ENCODE measurements around the gene CCDC81. TPM values are rescaled to one million over a fixed set of nuclear protein-coding genes. Genes with fewer than 3 reads are reported as not detected.

The CCDC81 gene
- total and polyA plus RNA-seq, 2 of the 13 experiments (the other 11 are each of a cell fraction or from before 2014, with no cell fraction given): 0.15 to 0.22 TPM

- no peaks in the 10 kb centered on the region for H4K20me1 ChIP-seq (ENCODE audit: insufficient read depth, low read length)
- in situ Hi-C loops (cut with HindIII; ENCODE audit: extremely low pct_ligation_motif_present, low pct_unique_long_range_greater_than_20kb): no loop called here
- ChIA-PET POLR2A (no interaction called here), CTCF (ENCODE audit: low intra/inter-chr PET ratio, low total read pairs) (no interaction called here)
- H3K27ac ChIP-seq (ENCODE audit: extremely low read length, insufficient read depth, low read length): no peak overlapping the region
- H3K36me3 ChIP-seq (replicated peaks in 1 of 2; ENCODE audit: control insufficient read depth in 1 of 2, insufficient read depth in 2 of 2, low read length in 2 of 2): no peaks in the 10 kb centered on the region
- H3K4me2 ChIP-seq (ENCODE audit: low read depth, low read length): no peak overlapping the region
- BruUV-seq (replicated peaks): no TSS peak
- 20% methylated on average over 1 of the region's 1 CpG for WGBS (ENCODE audit: low lambda C conversion rate)
- DNase-seq (ENCODE audit: low spot score): no peak
- H3K4me3 ChIP-seq (replicated peaks in 1 of 3; ENCODE audit: insufficient read depth in 1 of 3, low read depth in 2 of 3, low read length in 3 of 3): no peak overlapping the region
- H3K27me3 ChIP-seq (ENCODE audit: control insufficient read depth in 1 of 2, insufficient read depth in 2 of 2, low read length in 2 of 2): no peaks in the 10 kb centered on the region
- no peak for FAIRE-seq
- no peak overlapping the region for H3K9ac ChIP-seq (ENCODE audit: insufficient read depth, low read depth, low read length)
- no peak overlapping the region for H2AFZ ChIP-seq (ENCODE audit: low read length)
- intact Hi-C loops (cut with micrococcal nuclease; ENCODE audit: unreplicated experiment): no loop called here
- no peaks in the 10 kb centered on the region for H3K79me2 ChIP-seq (ENCODE audit: insufficient read depth, low read length)
- H3K9me3 ChIP-seq (ENCODE audit: low read length): no peaks in the 10 kb centered on the region
- no peak for ATAC-seq
- H3K4me1 ChIP-seq (ENCODE audit: insufficient read depth, low read length): no peaks in the 10 kb centered on the region
- TF ChIP-seq ZNF564 (CRISPR knock-in tag; IDR thresholded peaks at IDR 0.05) (no peak), SKIL (CRISPR knock-in tag; IDR thresholded peaks at IDR 0.05; ENCODE audit: borderline replicate concordance) (no peak), HOXA9 (CRISPR knock-in tag; IDR thresholded peaks at IDR 0.05; ENCODE audit: borderline replicate concordance) (no peak), PAX8 (CRISPR knock-in tag; IDR thresholded peaks at IDR 0.05; ENCODE audit: borderline replicate concordance) (no peak), REL (CRISPR knock-in tag; conservative IDR thresholded peaks at IDR 0.05) (no peak)
Observed at GRCh38 chr11:86438685-86439084, 64.0 kb downstream of the CCDC81 start.

- H3K9ac ChIP-seq (ENCODE audit: insufficient read depth, low read depth, low read length): no peak overlapping the region
- H3K79me2 ChIP-seq (ENCODE audit: insufficient read depth, low read length): no peaks in the 10 kb centered on the region
- no peak overlapping the region for H2AFZ ChIP-seq (ENCODE audit: low read length)
- no peak for DNase-seq (ENCODE audit: low spot score)
- intact Hi-C loops (cut with micrococcal nuclease; ENCODE audit: unreplicated experiment) (no loop called here), in situ Hi-C loops (cut with HindIII; ENCODE audit: extremely low pct_ligation_motif_present, low pct_unique_long_range_greater_than_20kb) (no loop called here)
- ATAC-seq: no peak
- 34% methylated on average over 3 of the region's 3 CpGs for whole genome bisulfite sequencing (ENCODE audit: low lambda C conversion rate)
- no peaks in the 10 kb centered on the region for H3K4me1 ChIP-seq (ENCODE audit: insufficient read depth, low read length)
- FAIRE-seq: no peak
- BruUV-seq (replicated peaks): no TSS peak
- no peaks in the 10 kb centered on the region for H3K36me3 ChIP-seq (replicated peaks in 1 of 2; ENCODE audit: control insufficient read depth in 1 of 2, insufficient read depth in 2 of 2, low read length in 2 of 2)
- no peaks in the 10 kb centered on the region for H3K9me3 ChIP-seq (ENCODE audit: low read length)
- H3K4me3 ChIP-seq (replicated peaks in 1 of 3; ENCODE audit: insufficient read depth in 1 of 3, low read depth in 2 of 3, low read length in 3 of 3): no peak overlapping the region
- H3K27ac ChIP-seq (ENCODE audit: extremely low read length, insufficient read depth, low read length): no peak overlapping the region
- no peaks in the 10 kb centered on the region for H3K27me3 ChIP-seq (ENCODE audit: control insufficient read depth in 1 of 2, insufficient read depth in 2 of 2, low read length in 2 of 2)
- no peaks in the 10 kb centered on the region for H4K20me1 ChIP-seq (ENCODE audit: insufficient read depth, low read length)
- CTCF ChIA-PET (ENCODE audit: low intra/inter-chr PET ratio, low total read pairs): no interaction called here
- POLR2A ChIA-PET: no interaction called here
- H3K4me2 ChIP-seq (ENCODE audit: low read depth, low read length): no peak overlapping the region
- TF ChIP-seq ZNF770 (CRISPR knock-in tag; IDR thresholded peaks at IDR 0.05) (no peak), ZNF703 (CRISPR knock-in tag; IDR thresholded peaks at IDR 0.05; ENCODE audit: borderline replicate concordance) (no peak), THAP11 (CRISPR knock-in tag; IDR thresholded peaks at IDR 0.05) (no peak), PHF5A (CRISPR knock-in tag; IDR thresholded peaks at IDR 0.05; ENCODE audit: low read depth, unreplicated experiment) (no peak), ZNF367 (CRISPR knock-in tag; IDR thresholded peaks at IDR 0.05; ENCODE audit: borderline replicate concordance) (no peak), ZNF362 (CRISPR knock-in tag; IDR thresholded peaks at IDR 0.05; ENCODE audit: borderline replicate concordance) (no peak), CBX2 (IDR thresholded peaks at IDR 0.05; ENCODE audit: low read depth, low read length) (no peak), CBX2 (CRISPR knock-in tag; IDR thresholded peaks at IDR 0.05; ENCODE audit: low read depth) (no peak), DRAP1 (CRISPR knock-in tag; IDR thresholded peaks at IDR 0.05) (no peak)
Observed at GRCh38 chr11:86440305-86440716, 65.6 kb downstream of the CCDC81 start.
